Suprapubic skin (tissue), 4 donors: ENCODE results near the gene SAT1. TPM values are rescaled to one million over a fixed set of nuclear protein-coding genes. Genes with fewer than 3 reads are reported as not detected.
A peak's percentile ranks its signal among the peaks of the same experiment; 100 is the strongest.

Experiments
- DNase-seq, 2 donors: peaks; one replicate each; pipeline ENCODE4 v3.0.0-alpha.2; 2019; ENCODE audit warnings: low spot score in 2 of 2
- H3K27ac ChIP-seq: fragments of 200-600 bp; sonication (generic); one replicate; pipeline ENCODE4 v1.5.1; 2019
- H3K27me3 ChIP-seq: fragments of 200-600 bp; sonication (generic); one replicate; pipeline ENCODE4 v1.5.1; 2019
- H3K36me3 ChIP-seq: fragments of 200-600 bp; sonication (generic); one replicate; pipeline ENCODE4 v1.5.1; 2019
- H3K4me1 ChIP-seq: fragments of 200-600 bp; sonication (generic); one replicate; pipeline ENCODE4 v1.5.1; 2019
- H3K4me3 ChIP-seq: fragments of 200-600 bp; sonication (generic); one replicate; pipeline ENCODE4 v1.5.1; 2019; ENCODE audit warnings: mild to moderate bottlenecking
- H3K9me3 ChIP-seq: fragments of 200-600 bp; sonication (generic); one replicate; pipeline ENCODE4 v1.5.1; 2019
- CTCF ChIP-seq, 2 donors: fragments of 200-600 bp in 1 of 2; fragments of 450-650 bp in 1 of 2; sonication (generic) in 1 of 2; IDR thresholded peaks; one replicate each; pipeline ENCODE4 v1.5.1; 2016 to 2019; ENCODE audit warnings: antibody characterized with exemption in 2 of 2, mild to moderate bottlenecking in 1 of 2, moderate library complexity in 1 of 2
- EP300 ChIP-seq: sonication (generic); formaldehyde crosslinking; IDR thresholded peaks from one replicate; pipeline ENCODE4 v1.6.1; 2017; ENCODE audit warnings: antibody characterized with exemption
- POLR2A ChIP-seq, 2 donors: fragments of 450-650 bp; IDR thresholded peaks; one replicate each; pipeline ENCODE4 v1.6.1; 2017; ENCODE audit warnings: antibody characterized with exemption in 2 of 2, mild to moderate bottlenecking in 2 of 2, moderate library complexity in 2 of 2
- POLR2AphosphoS5 ChIP-seq, 3 donors: sonication (generic); formaldehyde crosslinking; IDR thresholded peaks; one replicate each; pipeline ENCODE4 v1.6.1; 2017; ENCODE audit warnings: antibody characterized with exemption in 3 of 3
- WGBS: methylation state at CpG from one replicate; pipeline ENCODE4 v1.1.5; 2018; 5-methylcytosine and 5-hydroxymethylcytosine counted together
- total RNA-seq, 4 donors: library from RNA; depleted of rRNA; stranded (reverse); fragments of >200 nt; gene quantifications; one replicate each; pipeline ENCODE4 v1.1.0, GENCODE V29; 2016

Gene SAT1
- total RNA-seq, 4 donors from 2014 or later: 131 to 357 (median 202) TPM

GRCh38 chrX:23745786-23746185 is 37.2 kb upstream of the SAT1 start:
- 59% methylated on average over 3 of the region's 3 CpGs for WGBS

DNA sequence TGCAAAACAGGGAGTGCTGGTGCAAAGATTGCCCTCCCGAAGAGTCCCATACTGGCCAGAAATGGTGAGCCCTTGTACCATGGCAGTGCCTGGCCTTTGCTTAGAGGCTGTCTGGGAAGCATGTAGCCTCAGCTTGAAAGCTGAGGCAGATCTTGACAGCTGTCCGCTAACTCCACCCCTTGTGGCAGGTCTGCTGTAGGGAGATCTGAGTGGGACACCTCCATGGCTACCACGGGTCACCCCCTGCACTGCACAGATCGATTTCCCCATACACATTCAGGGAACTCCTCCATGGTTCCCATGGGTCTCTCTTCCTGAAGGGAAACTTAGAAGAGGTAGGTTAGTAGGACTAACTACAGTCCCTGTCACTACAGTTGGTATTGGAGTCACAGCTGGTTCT is 33.8 kb upstream of the SAT1 start:
- 70% methylated on average over 3 of the region's 4 CpGs for WGBS
- H3K4me1 ChIP-seq: no peaks in the 10 kb centered on the region
- no peaks in the 10 kb centered on the region for H3K36me3 ChIP-seq
- TF ChIP-seq EP300 (no peak), POLR2AphosphoS5 (IDR thresholded peaks at IDR 0.05) (no peak), CTCF (IDR thresholded peaks at IDR 0.05) (no peak), POLR2A (IDR thresholded peaks at IDR 0.05) (no peak)
- no peak overlapping the region for H3K4me3 ChIP-seq
- H3K9me3 ChIP-seq: no peaks in the 10 kb centered on the region
- H3K27ac ChIP-seq: no peak overlapping the region
- H3K27me3 ChIP-seq: no peaks in the 10 kb centered on the region
- no peak for DNase-seq

More at GRCh38 chrX:23745786-23746185, 37.2 kb upstream of the SAT1 start:
- no peaks in the 10 kb centered on the region for H3K27me3 ChIP-seq
- no peak overlapping the region for H3K4me3 ChIP-seq
- TF ChIP-seq EP300 (no peak), POLR2AphosphoS5 (IDR thresholded peaks at IDR 0.05) (no peak)
- no peak for DNase-seq
- no peaks in the 10 kb centered on the region for H3K36me3 ChIP-seq
- H3K27ac ChIP-seq: no peak overlapping the region
- H3K9me3 ChIP-seq: no peaks in the 10 kb centered on the region
- no peaks in the 10 kb centered on the region for H3K4me1 ChIP-seq

DNA sequence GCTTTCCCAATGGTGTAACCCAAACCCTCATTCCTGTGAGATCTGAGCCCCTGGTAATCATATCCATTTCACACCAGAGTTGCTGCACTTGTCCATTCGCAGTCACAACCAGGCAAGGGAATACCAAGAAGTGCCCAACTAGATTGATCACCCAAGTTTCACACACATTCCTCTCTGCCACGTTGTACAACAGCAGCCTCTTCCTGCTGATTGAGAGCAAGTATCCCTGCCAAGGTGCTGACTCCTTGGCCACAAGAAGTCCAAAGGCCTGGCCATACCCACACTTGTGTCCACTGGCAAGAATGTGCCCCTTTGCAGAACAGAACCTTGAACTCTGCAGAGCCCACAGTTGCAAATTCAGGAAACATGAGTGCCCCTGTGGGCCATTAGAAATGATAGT is 33.4 kb upstream of the SAT1 start:
- Histone ChIP-seq H3K27me3 (no peaks in the 10 kb centered on the region), H3K27ac (no peak overlapping the region), H3K4me3 (no peak overlapping the region), H3K4me1 (no peaks in the 10 kb centered on the region), H3K9me3 (no peaks in the 10 kb centered on the region), H3K36me3 (no peaks in the 10 kb centered on the region)
- no peak for DNase-seq
- TF ChIP-seq POLR2A (IDR thresholded peaks at IDR 0.05) (no peak), EP300 (no peak), CTCF (IDR thresholded peaks at IDR 0.05) (no peak), POLR2AphosphoS5 (IDR thresholded peaks at IDR 0.05) (no peak)
- 66% methylated on average over 2 of the region's 2 CpGs for WGBS

DNA sequence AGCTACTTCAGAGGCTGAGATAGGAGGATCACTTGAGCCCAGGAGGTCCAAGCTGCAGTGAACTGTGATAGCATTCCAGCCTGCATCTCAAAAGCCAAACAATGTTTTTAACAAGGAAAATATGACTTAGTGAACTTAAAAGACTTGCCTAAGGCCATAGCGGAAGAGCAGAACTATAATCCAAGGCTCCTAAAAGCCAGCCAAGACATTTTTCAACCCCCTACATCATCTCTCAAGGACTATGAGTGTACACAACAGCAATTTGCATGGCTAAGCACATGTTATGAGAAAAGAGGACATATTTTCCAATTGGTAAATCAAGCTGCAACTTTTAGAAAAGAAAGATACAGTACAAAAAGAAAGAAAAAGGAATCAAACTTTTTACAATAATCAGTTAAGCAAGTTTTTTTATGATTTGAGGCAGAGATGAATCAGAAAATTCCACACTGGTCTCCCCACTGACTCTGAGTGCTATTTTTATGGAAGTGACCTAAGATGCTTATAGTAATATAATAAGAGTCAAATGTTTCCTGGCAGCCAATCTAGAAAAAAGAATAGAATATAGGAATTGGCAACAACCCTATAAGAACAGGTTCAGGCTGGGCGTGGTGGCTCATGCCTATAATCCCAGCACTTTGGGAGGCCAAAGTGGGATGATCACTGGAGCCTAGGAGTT is 30.1 kb upstream of the SAT1 start:
- DNase-seq: no peak
- no peaks in the 10 kb centered on the region for H3K9me3 ChIP-seq
- no peaks in the 10 kb centered on the region for H3K36me3 ChIP-seq
- H3K27ac ChIP-seq: no peak overlapping the region
- WGBS: 46% methylated on average over 2 of the region's 2 CpGs
- TF ChIP-seq CTCF (IDR thresholded peaks at IDR 0.05): no peak
- no peaks in the 10 kb centered on the region for H3K27me3 ChIP-seq
- no peaks in the 10 kb centered on the region for H3K4me1 ChIP-seq
- no peak overlapping the region for H3K4me3 ChIP-seq

- 69% methylated on average over 1 of the region's 1 CpG for WGBS
- no peaks in the 10 kb centered on the region for H3K4me1 ChIP-seq
- H3K9me3 ChIP-seq: no peaks in the 10 kb centered on the region
- H3K4me3 ChIP-seq: no peak overlapping the region
- TF ChIP-seq POLR2AphosphoS5 (IDR thresholded peaks at IDR 0.05) (no peak), POLR2A (IDR thresholded peaks at IDR 0.05) (no peak), EP300 (no peak), CTCF (IDR thresholded peaks at IDR 0.05) (no peak)
- H3K27ac ChIP-seq: no peak overlapping the region
- H3K36me3 ChIP-seq: no peaks in the 10 kb centered on the region
- no peak for DNase-seq
- no peaks in the 10 kb centered on the region for H3K27me3 ChIP-seq
These were observed 28.3 kb upstream of the SAT1 start for GRCh38 chrX:23754664-23755063.

GRCh38 chrX:23756165-23756564 is 26.8 kb upstream of the SAT1 start:
- 2% methylated on average over 4 of the region's 4 CpGs for WGBS
- H3K27me3 ChIP-seq: no peaks in the 10 kb centered on the region
- DNase-seq: no peak
- no peaks in the 10 kb centered on the region for H3K36me3 ChIP-seq
- TF ChIP-seq CTCF (IDR thresholded peaks at IDR 0.05) (peak; percentile 21 to 28), POLR2AphosphoS5 (IDR thresholded peaks at IDR 0.05) (no peak)
- H3K4me3 ChIP-seq: no peak overlapping the region
- H3K4me1 ChIP-seq: no peaks in the 10 kb centered on the region
- H3K9me3 ChIP-seq: no peaks in the 10 kb centered on the region
- H3K27ac ChIP-seq: no peak overlapping the region
